HCT116 (cell line): Measurements from ENCODE around the gene RYR2.

Source experiments
- CEBPB ChIP-seq: IDR thresholded peaks from 2 replicates; pipeline ENCODE4 v1.6.1; 2012; ENCODE audit warnings: low read depth
- CTCF ChIP-seq, 3 experiments: fragments of 200-600 bp in 1 of 3; sonication (generic) in 1 of 3; IDR thresholded peaks in 2 of 3; conservative IDR thresholded peaks in 1 of 3; 2 replicates each; pipeline ENCODE4 v1.5.1; 2012 to 2017; ENCODE audit warnings: low read depth in 2 of 3, low read length in 2 of 3, antibody characterized with exemption in 1 of 3, borderline replicate concordance in 1 of 3, control low read depth in 1 of 3, mild to moderate bottlenecking in 1 of 3, mixed read lengths in 1 of 3, mixed run types in 1 of 3, moderate library complexity in 1 of 3; ENCODE audit not compliant: insufficient read depth in 1 of 3
- EZH2 ChIP-seq: fragments of 200-600 bp; sonication (generic); IDR thresholded peaks from 2 replicates; pipeline ENCODE4 v1.6.1; 2017; ENCODE audit warnings: antibody characterized with exemption, mixed run types
- POLR2A ChIP-seq: IDR thresholded peaks from 2 replicates; pipeline ENCODE4 v1.7.0; 2011; ENCODE audit warnings: borderline replicate concordance; ENCODE audit not compliant: insufficient read depth, insufficient read length; ENCODE audit errors: extremely low read depth
- POLR2AphosphoS5 ChIP-seq: IDR thresholded peaks from 2 replicates; pipeline ENCODE4 v1.6.1; 2011; ENCODE audit warnings: mild to moderate bottlenecking, low read depth, low read length, moderate library complexity
- REST ChIP-seq: IDR thresholded peaks from 2 replicates; pipeline ENCODE4 v1.6.1; 2012; ENCODE audit warnings: low read depth
- SIN3A ChIP-seq: IDR thresholded peaks from 2 replicates; pipeline ENCODE4 v1.6.1; 2012; ENCODE audit warnings: low read depth
- SP1 ChIP-seq: IDR thresholded peaks from 2 replicates; pipeline ENCODE4 v1.6.1; 2012; ENCODE audit warnings: low read depth
- TCF7L2 ChIP-seq: IDR thresholded peaks from 2 replicates; pipeline ENCODE4 v1.7.0; 2011; ENCODE audit warnings: borderline replicate concordance, inconsistent platforms; ENCODE audit not compliant: insufficient read depth, insufficient read length; ENCODE audit errors: extremely low read depth

- TF ChIP-seq POLR2AphosphoS5 (no peak), CTCF (IDR thresholded peaks at IDR 0.05 in 2 of 3, conservative IDR thresholded peaks at IDR 0.05 in 1 of 3; ENCODE audit: borderline replicate concordance in 1 of 3, insufficient read depth in 1 of 3, low read depth in 2 of 3, low read length in 2 of 3) (no peak), REST (no peak), EZH2 (no peak), CEBPB (no peak), SIN3A (no peak), TCF7L2 (no peak), SP1 (no peak), POLR2A (no peak)
These were observed 78.7 kb downstream of the RYR2 start for GRCh38 chr1:237120683-237121082.
